ENCODE data around the gene GPR15LG.
A peak's percentile ranks its signal among the peaks of the same experiment; 100 is the strongest.

Gene GPR15LG

DNA sequence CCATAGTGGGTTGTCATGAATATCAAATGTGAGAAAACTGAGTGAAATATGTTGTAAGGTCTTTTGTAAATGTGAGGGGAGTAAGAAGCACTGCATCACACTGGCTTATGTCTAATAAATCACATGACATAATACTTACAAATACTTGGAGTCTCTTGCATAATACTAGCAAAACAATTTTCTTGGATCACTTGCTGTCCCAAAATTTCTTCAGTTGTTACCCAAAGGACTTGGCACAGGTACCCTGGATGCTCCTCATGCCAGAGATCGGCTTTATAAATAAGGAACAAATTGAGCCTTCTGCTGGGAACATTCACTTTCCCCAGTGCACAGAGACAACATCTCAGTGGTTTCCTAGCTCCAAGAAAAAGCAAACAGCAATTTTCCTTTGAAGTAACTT, 56.8 kb downstream of the GPR15LG start:
- no peak for DNase-seq (ENCODE audit: low spot score)
- TF ChIP-seq, protein P1, sequence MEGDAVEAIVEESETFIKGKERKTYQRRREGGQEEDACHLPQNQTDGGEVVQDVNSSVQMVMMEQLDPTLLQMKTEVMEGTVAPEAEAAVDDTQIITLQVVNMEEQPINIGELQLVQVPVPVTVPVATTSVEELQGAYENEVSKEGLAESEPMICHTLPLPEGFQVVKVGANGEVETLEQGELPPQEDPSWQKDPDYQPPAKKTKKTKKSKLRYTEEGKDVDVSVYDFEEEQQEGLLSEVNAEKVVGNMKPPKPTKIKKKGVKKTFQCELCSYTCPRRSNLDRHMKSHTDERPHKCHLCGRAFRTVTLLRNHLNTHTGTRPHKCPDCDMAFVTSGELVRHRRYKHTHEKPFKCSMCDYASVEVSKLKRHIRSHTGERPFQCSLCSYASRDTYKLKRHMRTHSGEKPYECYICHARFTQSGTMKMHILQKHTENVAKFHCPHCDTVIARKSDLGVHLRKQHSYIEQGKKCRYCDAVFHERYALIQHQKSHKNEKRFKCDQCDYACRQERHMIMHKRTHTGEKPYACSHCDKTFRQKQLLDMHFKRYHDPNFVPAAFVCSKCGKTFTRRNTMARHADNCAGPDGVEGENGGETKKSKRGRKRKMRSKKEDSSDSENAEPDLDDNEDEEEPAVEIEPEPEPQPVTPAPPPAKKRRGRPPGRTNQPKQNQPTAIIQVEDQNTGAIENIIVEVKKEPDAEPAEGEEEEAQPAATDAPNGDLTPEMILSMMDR (IDR thresholded peaks at IDR 0.05) = no peak
- Histone ChIP-seq H3K27ac (no peak overlapping the region), H3K4me3 (no peak overlapping the region)

DNA sequence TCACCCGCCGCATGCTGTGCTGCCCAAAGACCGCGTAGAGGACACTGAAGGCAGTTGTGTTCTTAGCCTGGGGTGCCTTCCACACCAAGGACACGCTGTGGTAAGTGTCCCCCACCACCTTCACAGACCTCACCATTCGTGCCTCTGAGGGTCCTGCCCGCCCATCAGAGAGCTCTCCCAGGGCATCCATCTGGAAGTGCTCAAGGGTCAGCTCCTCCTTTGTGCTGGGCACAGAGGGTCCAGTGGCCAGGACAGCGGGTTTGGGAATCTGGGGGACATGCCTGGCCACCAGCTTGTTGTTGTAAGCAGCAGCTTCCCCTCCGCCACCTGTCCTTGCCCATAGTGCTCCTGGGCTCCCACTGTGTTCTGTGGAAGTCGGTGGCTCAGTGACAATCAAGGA, 58.8 kb downstream of the GPR15LG start:
- TF ChIP-seq, protein P1 (IDR thresholded peaks at IDR 0.05) = no peak
- Histone ChIP-seq H3K27ac (no peak overlapping the region), H3K4me3 (no peak overlapping the region)
- no peak for DNase-seq (ENCODE audit: low spot score)

DNA sequence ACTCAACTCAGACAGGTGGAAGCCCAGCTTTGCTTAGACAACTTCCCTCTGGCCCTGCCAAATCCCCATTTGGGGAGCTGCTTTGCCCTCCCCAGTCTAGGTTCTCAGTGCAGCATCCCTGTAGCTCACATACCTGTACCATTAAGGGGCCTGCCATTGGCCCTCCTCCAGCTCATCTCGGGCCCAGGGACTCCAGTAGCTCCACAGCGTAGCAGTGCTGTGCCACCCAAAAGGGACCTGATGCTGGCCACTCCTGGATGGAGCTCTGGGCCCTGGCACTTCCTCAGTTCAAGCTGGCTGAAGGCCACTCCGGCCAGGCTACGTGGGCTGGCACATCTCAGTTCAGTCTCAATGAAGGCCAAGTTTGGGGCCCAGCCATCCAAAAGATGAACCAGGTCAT, 60.3 kb downstream of the GPR15LG start:
- DNase-seq (ENCODE audit: low spot score) = peak; percentile 67
- H3K4me3 ChIP-seq = no peak overlapping the region
- TF ChIP-seq, protein P1 (IDR thresholded peaks at IDR 0.05) = no peak

DNA sequence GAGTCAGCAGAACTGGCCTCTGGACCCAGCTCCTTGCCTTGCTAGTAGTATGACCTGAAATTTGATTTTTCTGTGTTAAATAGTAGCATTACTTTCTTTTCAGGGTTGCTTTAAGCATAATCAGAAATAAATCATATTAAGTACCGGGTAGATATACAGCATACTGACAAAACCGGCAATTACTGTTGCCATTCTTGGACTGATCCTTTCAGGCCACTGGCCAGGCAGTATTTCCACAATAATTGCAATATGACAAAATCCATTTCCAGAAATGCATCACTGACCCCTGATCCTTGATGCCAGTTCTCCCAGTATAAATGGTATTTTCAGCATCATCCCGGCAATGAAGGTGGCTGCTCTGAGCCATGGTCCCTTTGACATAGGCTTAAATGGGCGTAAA, 60.9 kb downstream of the GPR15LG start:
- no peak overlapping the region for H3K4me3 ChIP-seq
- DNase-seq (ENCODE audit: low spot score) = peak; percentile 9
- TF ChIP-seq, protein P1 (IDR thresholded peaks at IDR 0.05) = no peak
- no peak overlapping the region for H3K27ac ChIP-seq

More for the DNA sequence above, 60.3 kb downstream of the GPR15LG start:
- H3K27ac ChIP-seq = no peak overlapping the region

All from coronary artery (tissue), 2 donors.